Measurements from ENCODE around the gene SUMF2.
"Not testable (repeated sequence)": the region's sequence is repeated elsewhere in the genome, so short reads cannot be mapped to it uniquely, and the experiment has no call there.

DNA sequence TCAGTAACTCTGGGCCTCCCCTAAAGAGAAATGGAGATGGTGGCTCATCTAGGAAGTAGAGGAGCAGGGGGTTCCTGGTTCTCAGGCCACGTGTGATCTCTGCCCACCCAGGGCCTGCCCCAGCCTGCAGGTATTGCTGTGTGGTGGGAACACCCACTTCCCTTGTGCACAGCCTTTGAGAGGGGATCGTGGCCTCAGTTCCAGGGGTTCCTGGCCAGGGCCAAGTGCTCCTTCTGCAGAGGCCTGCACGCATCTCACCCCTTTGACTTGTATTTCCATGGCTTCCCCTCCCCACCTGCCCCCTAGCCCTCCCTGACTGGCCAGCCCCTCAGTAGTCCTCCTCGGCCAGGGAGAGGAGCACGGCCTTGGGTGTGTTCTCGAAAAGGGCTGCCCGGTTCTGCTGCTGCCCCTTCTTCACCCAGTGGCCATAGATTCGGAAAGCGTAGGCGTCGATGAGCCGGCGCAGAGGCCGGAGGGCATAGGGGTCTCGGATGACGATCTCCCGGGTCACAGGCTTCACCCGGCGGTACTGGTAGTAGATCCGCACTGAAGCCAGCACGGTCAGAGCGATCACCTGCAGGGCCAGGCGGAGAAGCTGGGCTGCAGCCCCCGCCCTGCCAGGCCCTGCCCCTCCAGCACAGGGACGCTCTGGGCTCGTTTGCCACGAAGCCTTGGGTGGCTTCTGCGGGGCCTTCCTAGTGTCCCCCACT lies 16.8 kb downstream of the SUMF2 start:
- TF ChIP-seq, protein P1, sequence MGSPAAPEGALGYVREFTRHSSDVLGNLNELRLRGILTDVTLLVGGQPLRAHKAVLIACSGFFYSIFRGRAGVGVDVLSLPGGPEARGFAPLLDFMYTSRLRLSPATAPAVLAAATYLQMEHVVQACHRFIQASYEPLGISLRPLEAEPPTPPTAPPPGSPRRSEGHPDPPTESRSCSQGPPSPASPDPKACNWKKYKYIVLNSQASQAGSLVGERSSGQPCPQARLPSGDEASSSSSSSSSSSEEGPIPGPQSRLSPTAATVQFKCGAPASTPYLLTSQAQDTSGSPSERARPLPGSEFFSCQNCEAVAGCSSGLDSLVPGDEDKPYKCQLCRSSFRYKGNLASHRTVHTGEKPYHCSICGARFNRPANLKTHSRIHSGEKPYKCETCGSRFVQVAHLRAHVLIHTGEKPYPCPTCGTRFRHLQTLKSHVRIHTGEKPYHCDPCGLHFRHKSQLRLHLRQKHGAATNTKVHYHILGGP (tag by site-specific recombination; IDR thresholded peaks at IDR 0.05): not testable (repeated sequence)
- TF ChIP-seq, protein P2, sequence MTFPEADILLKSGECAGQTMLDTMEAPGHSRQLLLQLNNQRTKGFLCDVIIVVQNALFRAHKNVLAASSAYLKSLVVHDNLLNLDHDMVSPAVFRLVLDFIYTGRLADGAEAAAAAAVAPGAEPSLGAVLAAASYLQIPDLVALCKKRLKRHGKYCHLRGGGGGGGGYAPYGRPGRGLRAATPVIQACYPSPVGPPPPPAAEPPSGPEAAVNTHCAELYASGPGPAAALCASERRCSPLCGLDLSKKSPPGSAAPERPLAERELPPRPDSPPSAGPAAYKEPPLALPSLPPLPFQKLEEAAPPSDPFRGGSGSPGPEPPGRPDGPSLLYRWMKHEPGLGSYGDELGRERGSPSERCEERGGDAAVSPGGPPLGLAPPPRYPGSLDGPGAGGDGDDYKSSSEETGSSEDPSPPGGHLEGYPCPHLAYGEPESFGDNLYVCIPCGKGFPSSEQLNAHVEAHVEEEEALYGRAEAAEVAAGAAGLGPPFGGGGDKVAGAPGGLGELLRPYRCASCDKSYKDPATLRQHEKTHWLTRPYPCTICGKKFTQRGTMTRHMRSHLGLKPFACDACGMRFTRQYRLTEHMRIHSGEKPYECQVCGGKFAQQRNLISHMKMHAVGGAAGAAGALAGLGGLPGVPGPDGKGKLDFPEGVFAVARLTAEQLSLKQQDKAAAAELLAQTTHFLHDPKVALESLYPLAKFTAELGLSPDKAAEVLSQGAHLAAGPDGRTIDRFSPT (tag by site-specific recombination; IDR thresholded peaks at IDR 0.05): not testable (repeated sequence)
- not testable (repeated sequence) for TF ChIP-seq ZFP37 (tag by site-specific recombination; IDR thresholded peaks at IDR 0.05); ZBTB1 (tag by site-specific recombination; IDR thresholded peaks at IDR 0.05); ZNF311 (tag by site-specific recombination; IDR thresholded peaks at IDR 0.05; ENCODE audit: borderline replicate concordance); ZBTB21 (tag by site-specific recombination; IDR thresholded peaks at IDR 0.05); TRIM28 (IDR thresholded peaks at IDR 0.05; ENCODE audit: borderline replicate concordance, low read length)
- TF ChIP-seq, protein P3, sequence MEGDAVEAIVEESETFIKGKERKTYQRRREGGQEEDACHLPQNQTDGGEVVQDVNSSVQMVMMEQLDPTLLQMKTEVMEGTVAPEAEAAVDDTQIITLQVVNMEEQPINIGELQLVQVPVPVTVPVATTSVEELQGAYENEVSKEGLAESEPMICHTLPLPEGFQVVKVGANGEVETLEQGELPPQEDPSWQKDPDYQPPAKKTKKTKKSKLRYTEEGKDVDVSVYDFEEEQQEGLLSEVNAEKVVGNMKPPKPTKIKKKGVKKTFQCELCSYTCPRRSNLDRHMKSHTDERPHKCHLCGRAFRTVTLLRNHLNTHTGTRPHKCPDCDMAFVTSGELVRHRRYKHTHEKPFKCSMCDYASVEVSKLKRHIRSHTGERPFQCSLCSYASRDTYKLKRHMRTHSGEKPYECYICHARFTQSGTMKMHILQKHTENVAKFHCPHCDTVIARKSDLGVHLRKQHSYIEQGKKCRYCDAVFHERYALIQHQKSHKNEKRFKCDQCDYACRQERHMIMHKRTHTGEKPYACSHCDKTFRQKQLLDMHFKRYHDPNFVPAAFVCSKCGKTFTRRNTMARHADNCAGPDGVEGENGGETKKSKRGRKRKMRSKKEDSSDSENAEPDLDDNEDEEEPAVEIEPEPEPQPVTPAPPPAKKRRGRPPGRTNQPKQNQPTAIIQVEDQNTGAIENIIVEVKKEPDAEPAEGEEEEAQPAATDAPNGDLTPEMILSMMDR (tag by site-specific recombination; IDR thresholded peaks at IDR 0.05): not testable (repeated sequence)
- TF ChIP-seq, protein P4, sequence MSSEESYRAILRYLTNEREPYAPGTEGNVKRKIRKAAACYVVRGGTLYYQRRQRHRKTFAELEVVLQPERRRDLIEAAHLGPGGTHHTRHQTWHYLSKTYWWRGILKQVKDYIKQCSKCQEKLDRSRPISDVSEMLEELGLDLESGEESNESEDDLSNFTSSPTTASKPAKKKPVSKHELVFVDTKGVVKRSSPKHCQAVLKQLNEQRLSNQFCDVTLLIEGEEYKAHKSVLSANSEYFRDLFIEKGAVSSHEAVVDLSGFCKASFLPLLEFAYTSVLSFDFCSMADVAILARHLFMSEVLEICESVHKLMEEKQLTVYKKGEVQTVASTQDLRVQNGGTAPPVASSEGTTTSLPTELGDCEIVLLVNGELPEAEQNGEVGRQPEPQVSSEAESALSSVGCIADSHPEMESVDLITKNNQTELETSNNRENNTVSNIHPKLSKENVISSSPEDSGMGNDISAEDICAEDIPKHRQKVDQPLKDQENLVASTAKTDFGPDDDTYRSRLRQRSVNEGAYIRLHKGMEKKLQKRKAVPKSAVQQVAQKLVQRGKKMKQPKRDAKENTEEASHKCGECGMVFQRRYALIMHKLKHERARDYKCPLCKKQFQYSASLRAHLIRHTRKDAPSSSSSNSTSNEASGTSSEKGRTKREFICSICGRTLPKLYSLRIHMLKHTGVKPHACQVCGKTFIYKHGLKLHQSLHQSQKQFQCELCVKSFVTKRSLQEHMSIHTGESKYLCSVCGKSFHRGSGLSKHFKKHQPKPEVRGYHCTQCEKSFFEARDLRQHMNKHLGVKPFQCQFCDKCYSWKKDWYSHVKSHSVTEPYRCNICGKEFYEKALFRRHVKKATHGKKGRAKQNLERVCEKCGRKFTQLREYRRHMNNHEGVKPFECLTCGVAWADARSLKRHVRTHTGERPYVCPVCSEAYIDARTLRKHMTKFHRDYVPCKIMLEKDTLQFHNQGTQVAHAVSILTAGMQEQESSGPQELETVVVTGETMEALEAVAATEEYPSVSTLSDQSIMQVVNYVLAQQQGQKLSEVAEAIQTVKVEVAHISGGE (tag by site-specific recombination; conservative IDR thresholded peaks at IDR 0.05; ENCODE audit: low read depth): not testable (repeated sequence)
- TF ChIP-seq, protein P5, sequence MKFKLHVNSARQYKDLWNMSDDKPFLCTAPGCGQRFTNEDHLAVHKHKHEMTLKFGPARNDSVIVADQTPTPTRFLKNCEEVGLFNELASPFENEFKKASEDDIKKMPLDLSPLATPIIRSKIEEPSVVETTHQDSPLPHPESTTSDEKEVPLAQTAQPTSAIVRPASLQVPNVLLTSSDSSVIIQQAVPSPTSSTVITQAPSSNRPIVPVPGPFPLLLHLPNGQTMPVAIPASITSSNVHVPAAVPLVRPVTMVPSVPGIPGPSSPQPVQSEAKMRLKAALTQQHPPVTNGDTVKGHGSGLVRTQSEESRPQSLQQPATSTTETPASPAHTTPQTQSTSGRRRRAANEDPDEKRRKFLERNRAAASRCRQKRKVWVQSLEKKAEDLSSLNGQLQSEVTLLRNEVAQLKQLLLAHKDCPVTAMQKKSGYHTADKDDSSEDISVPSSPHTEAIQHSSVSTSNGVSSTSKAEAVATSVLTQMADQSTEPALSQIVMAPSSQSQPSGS (tag by site-specific recombination; IDR thresholded peaks at IDR 0.05; ENCODE audit: low read depth): not testable (repeated sequence)
- TF ChIP-seq, protein P6, sequence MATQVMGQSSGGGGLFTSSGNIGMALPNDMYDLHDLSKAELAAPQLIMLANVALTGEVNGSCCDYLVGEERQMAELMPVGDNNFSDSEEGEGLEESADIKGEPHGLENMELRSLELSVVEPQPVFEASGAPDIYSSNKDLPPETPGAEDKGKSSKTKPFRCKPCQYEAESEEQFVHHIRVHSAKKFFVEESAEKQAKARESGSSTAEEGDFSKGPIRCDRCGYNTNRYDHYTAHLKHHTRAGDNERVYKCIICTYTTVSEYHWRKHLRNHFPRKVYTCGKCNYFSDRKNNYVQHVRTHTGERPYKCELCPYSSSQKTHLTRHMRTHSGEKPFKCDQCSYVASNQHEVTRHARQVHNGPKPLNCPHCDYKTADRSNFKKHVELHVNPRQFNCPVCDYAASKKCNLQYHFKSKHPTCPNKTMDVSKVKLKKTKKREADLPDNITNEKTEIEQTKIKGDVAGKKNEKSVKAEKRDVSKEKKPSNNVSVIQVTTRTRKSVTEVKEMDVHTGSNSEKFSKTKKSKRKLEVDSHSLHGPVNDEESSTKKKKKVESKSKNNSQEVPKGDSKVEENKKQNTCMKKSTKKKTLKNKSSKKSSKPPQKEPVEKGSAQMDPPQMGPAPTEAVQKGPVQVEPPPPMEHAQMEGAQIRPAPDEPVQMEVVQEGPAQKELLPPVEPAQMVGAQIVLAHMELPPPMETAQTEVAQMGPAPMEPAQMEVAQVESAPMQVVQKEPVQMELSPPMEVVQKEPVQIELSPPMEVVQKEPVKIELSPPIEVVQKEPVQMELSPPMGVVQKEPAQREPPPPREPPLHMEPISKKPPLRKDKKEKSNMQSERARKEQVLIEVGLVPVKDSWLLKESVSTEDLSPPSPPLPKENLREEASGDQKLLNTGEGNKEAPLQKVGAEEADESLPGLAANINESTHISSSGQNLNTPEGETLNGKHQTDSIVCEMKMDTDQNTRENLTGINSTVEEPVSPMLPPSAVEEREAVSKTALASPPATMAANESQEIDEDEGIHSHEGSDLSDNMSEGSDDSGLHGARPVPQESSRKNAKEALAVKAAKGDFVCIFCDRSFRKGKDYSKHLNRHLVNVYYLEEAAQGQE (tag by site-specific recombination; IDR thresholded peaks at IDR 0.05): not testable (repeated sequence)
- TF ChIP-seq, protein P7, sequence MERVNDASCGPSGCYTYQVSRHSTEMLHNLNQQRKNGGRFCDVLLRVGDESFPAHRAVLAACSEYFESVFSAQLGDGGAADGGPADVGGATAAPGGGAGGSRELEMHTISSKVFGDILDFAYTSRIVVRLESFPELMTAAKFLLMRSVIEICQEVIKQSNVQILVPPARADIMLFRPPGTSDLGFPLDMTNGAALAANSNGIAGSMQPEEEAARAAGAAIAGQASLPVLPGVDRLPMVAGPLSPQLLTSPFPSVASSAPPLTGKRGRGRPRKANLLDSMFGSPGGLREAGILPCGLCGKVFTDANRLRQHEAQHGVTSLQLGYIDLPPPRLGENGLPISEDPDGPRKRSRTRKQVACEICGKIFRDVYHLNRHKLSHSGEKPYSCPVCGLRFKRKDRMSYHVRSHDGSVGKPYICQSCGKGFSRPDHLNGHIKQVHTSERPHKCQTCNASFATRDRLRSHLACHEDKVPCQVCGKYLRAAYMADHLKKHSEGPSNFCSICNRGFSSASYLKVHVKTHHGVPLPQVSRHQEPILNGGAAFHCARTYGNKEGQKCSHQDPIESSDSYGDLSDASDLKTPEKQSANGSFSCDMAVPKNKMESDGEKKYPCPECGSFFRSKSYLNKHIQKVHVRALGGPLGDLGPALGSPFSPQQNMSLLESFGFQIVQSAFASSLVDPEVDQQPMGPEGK (tag by site-specific recombination; IDR thresholded peaks at IDR 0.05): not testable (repeated sequence)

Data from HEK293 (cell line).